NCI-H1105 (cell line): Measurements from ENCODE around the gene CNTN4.

Experiments
- DNase-seq: peaks from one replicate; lab custom pipeline; 2025; lab: John Stamatoyannopoulos, UW

The CNTN4 gene

DNA sequence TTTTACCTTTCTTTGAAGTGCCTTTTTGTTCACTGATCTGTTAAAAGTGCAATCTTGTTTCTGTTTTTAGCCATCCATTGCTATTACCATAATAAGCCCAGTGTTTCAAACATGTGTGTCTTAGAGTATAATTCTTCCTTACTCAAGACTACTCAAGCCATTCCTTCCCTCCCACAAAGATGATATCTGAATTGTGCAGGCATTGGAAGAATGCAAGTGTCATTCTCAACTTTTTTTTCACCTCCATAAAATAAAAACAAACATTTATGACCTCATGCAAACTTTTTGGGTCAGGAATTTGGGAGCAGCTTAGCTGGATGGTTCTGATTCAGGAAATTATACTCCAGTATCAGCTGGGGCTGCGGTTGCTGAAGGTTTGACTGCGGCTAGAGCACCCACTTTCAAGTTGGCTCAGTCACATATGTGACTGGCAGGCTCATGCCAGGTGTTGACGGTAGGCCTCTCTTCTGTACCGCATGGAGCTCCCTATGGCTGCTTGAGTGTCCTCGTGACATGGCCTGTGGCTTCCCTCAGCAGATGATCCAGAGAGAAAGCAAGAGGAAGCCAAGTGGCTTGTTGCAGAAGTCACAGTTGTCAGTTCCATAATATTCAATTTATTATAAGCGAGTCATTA is 490.8 kb downstream of the CNTN4 start:
- DNase-seq: no peak

DNA sequence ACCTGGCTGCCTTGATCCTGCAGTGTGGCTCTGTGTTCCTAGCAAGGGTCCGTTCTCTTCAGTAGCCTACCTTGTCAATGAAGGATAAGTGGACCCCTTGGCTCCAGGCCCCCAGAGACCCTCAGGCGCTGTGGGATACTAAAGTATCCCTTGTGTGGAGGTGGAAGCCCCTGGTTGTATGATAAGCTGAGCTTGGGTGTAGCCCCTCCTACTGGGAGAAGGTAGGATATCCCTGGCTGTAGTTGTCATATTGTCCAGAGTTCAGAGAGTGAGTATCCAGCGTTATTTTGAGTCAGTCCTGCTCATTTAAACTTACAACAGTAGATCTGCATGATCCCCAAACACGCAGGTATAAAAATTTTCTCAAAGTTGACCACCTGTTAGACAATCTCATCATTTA is 496.8 kb downstream of the CNTN4 start:
- DNase-seq: no peak

DNA sequence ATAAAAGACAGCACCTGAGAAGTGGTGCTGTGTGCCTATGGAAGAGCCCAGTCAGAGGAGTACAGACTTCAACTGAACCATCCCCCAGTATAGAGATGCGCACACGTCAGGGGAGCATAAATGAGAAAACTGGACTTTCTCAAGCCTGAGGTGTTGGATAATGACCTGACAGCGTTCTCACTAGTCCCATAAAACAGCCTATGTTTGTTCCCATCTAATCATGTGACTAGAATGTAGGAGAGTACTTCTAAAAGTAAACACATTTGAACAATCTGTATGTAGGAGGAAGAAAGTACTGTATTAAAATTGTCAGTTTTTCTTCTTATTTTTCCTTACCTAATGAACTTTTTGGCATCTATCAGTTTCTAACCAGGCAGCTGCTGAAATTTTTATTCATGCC is 498.9 kb downstream of the CNTN4 start:
- no peak for DNase-seq

DNA sequence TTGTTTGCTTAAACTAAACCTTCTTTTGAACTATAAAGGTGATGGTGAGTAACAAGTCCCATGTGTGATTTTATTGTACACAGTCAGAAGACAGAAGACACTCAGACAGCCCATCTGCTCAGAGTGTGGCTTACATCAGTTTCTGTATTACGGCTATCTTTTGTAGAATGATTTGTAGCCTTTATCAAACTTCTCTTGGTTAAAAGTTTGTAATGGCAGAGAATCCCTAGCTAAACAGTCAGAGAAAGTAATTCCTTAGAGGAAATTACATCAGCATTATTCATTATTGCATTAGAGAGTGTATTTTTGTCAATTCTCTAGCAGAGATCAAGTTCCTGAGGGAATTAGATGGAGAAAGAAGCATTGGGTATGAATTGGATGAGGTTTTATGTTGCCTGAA is 500.8 kb downstream of the CNTN4 start:
- no peak for DNase-seq

DNA sequence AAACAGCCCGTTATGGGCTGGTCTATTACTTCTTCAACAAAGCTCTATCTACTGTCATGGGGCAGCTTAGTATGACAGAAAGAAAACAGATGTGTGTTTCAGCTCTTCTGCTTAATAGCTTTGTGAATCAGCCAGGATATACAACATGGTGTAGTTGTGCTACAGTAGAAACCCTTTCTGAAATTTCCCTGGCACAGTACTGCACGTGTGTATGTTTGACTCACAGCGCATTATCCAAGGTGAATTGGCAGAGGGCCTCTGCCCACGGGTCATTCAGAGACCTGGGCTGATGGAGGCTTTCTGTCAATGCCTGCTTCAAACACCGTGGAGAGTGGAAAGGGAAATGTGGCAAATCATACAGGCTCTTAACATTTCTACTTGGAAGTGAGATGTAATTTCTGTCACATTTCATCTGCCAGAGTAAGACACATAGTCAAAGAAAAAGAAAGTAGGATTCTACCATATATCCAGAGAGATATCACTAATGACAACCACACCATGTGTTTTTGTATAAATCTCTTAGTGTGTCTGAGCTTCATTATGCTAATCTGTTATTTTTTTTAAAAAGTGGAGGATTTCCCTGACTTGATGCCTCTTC is 505.1 kb downstream of the CNTN4 start:
- DNase-seq: no peak

DNA sequence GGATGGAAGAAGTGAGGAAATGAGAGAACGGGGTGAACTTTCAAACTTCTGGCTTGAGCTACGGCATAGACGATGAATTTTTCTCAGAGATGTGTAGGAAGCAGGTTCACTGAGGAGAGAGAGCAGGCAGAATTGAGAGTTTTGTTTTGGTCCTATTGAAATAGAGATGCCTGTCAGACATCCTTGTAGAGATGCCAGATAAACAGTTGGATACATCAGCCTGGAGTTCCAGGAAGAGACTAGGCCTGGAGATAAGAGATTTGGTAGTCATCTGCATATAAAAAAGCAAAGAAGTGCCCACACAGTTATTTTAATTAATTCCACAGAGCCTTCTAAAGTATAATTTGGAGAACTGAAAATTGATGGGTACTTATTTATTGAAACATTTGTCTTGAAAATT is 515.9 kb downstream of the CNTN4 start:
- no peak for DNase-seq

DNA sequence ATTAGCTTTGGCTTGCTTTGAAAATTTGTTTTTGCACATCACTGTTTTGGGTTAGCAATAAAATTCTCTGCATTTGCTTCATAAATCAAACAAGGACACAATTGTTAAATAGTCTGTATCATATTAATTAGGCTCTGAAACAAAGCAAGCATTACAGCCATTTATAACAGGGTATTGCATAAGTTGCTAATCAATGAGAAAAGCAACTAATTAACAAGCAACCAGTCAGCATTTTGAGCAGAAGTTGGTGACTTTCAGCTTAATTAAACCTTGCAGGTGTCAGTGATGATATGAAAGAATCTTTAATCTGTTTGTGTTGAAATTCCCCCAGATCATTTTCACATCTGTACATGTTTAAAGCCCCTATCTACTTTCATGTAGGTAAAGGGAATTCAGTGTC is 516.4 kb downstream of the CNTN4 start:
- no peak for DNase-seq

DNA sequence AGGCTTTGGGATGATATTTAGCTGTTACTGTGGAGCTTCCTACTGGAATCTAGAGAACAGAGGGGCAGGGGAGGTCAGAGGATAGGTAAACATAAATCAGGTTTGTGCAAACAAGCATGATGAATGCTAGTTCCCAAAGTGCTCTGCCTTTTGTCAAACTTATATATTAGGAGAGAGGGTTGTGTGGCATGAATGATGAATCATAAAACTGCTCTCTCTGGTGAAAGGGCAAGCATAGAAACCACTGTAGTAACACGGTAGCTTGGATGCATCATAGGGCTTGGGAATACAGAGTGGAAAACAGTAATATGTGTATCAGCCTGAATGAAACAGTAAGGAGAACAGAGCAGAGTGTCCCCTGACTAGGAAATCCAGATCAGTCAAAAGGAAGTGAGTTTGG is 524.8 kb downstream of the CNTN4 start:
- no peak for DNase-seq

DNA sequence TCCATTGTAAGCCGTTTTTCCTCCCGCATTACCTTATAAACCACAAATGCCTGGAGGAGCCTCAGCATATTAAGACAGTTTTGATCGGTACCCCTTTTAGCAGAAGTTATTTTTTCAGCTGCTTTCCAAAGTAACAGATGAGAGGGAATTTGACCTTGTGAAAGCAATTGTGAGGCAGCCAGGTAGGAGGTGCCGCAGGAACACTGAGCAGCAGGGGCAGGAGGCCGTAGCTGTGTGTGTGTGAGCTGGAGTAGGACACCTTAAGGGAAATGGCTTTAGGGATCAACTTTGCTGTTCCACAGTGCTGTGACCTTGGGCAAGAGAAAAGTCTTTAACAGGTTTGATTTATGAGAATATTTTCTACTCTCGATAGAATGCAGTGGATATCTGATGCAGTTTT is 529.5 kb downstream of the CNTN4 start:
- no peak for DNase-seq

DNA sequence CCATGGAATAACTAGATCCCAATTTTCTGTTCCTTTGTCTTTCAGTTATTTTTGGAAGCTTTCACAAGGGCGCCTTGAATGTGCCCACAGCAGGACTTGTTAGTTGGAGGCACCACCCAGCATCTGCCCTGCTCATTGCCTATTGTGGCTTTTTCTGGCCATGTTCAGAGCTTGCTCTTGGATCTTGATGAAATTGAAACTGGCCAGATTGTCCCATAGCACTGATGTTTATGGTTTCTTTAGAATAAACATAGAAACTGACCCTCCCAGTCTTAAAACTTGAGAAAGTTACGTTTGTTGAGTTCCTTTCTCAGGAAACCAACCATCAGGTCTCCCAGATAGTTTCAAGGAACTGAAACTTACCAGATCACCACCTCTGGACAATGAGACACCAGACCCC is 536.8 kb downstream of the CNTN4 start:
- no peak for DNase-seq

DNA sequence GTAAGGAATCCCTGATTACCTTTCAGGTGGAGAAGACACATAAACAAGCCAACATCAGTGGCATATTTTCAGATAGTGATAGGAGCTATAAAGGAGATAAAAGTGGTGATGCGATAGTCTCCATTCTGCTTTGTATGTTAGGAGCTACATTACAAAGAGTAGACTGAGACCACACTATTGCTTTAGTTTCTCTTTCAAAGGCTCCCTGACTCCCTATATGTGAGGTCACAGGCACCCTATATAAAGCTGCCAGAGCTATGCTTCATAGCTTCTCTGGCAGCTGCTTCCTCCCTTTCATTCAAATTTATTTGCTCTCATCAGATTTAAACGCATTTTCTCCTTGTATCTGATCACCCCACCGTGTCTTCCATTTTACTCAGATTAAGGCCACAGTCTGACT is 544.9 kb downstream of the CNTN4 start:
- DNase-seq: no peak

DNA sequence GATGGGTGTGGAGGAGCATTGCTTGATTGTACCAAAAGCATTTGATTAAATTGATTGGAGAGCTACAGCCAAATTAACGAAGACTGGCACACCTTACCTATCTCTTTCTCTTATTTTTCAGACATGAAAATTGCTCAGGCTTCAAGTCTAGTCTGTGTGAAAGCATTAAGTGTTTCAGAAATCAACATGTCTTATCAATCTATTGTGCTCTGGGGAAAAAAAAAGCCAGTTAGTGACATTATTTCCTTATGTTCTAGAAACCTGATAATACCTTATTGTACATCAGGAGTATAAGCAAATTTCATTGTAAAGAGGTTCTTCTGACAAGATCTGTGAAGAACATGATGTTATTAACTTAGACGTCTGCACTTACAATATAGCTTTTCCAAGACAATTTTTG is 546.3 kb downstream of the CNTN4 start:
- no peak for DNase-seq

DNA sequence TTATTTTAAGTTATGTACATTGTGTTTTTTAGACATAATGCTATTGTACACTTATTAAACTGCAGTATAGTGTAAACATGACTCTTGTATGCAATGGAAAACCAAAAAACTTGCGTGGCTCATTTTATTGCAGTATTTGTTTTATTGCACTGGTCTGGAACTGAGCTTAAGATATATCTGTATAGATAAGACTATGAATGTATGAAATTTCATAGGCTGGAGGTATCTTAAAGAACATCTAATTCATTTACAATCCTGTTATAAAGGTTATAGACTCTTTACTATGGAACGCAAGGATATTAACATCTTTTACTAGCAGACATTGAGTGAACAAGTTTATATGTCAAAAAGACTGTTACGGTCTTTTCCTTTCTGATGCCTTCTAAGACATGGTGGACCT is 552.1 kb downstream of the CNTN4 start:
- DNase-seq: no peak

DNA sequence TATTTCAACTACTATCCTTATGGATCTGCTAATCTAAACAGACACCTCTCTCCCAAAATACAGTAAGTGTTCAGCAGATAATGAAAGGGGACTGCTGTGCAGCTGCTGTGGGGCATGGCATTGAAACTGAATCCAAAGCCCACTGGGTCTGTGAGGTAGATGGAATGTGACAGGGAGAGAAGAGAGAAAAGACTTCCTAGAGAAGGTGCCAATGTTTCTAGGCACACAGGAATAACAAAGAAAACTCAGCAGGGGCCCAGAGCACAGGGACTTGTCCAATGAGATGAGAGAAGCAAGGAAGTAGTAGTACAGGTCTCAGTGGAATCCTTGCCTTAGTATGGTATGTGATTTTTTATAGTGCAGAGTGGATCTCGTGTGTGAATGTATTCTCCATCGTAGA is 553.7 kb downstream of the CNTN4 start:
- no peak for DNase-seq

DNA sequence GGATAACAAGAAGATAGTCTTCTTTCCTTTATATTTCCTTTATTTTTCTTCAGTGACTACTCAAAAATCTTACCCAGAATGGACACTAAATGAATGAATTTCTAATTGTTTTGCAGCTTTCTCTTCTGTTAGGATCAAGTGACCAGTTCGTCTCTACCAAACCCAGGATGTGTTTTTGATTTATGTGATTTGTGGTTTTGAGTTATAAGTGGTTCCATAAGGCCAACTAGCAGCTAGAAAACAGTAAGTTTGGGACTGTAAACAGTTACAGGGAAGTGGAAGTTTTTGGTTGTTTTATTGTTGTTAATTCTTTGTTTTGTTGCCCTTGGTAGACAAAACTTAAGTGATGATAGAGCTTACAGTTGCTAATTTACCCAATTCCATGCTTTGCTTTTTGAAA is 555.0 kb downstream of the CNTN4 start:
- DNase-seq: no peak

DNA sequence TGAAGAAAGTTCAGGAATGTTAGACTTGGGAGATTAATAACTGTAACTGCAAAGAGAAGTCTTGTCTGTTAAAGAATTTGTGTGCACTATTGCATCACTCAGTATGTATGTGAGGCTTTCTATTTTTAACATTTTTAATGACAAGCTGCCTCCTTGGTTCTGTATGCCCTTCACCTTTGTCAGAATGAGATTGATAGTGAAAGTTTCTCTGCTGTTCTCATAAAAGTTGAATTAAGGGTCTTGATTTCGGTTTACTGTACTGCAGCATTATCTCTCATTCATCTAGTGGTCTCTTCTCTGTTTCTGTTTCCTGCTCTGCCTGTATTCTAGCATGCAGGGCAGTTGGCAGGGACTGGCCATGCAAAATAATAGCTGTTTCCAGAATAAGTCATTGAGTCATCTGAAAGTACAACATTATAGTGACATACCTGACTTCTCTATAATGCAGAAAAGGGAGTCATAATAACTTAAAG is 556.6 kb downstream of the CNTN4 start:
- DNase-seq: no peak

DNA sequence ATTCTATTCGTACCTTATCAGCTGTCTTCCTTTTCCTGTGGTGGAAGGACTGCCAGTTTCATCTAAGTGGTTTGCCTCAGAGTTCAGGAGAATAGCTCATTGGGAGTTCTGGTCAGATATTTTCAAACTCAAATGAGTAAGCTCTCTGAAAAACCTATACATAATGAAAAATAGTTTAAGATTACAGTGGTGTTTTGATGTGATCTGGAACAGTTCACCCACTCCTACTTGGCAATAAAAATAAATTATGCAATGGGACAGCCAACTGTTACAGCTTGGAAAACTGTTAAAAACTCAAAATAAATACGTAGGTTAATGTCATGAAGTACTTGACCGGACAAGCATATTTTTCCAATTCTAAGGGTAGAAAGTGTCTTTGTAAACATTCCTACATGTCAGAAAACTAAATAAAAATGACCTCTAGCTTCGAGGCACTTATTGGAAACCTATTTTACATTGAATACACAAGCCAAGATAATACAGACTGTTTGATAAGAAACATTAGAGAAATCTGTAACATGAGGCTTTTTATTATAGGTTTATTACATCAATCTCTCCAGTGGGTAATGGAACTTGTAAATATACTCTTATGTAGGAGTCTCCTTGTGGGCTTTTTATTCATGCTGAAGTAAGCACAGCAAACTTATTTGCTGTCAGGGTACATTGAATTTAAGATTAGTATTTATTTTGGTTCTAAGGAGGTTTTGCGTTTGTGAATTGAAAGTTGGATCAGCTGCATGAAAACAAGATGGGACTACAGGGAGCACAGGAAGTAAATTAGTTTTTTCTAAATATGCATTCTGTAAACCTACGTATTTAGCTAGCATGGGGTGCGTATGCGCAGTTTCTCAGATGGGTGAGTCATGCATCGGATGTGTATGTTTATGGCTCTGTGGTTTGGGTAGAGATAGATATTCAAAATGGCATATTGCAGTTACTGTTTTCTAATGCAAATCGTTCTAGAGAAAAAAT is 558.4 kb downstream of the CNTN4 start:
- DNase-seq: no peak

DNA sequence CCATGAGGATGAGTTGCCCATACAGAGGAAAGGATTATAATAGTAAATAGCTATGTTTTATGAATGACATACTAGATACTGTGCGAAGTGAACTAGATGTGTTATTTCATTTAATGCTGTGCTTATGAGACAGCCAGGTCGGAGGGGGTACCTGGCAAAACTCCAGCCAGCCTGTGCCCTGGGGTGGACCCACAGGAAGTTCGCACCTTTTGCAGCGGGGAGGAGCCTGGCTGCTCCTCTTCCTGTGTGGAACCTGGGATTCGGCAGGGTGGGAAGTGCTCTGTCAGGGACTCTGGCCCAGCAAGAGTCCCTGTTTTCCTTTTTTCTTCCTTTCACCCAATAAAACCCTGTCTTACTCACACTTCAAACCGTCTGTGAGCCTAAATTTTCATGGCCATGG is 559.3 kb downstream of the CNTN4 start:
- DNase-seq: no peak

DNA sequence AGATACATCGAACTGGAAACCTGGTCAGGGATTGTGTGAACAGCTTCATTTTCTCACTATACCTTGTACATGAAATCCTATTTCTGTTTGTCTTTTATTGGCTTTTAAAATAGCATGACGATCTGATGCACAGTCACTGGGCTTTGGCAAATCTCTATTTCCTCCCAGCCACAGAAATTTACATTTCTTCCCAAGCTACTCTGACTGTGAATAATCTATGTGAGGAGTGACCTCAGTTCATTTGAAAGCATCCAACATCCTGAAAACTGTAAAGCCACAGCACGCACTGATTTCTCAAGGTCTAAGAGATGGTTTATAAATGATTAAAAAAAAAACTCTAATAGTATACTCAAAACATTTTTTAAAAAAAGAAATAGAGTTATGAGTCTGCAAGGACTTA is 561.2 kb downstream of the CNTN4 start:
- no peak for DNase-seq

DNA sequence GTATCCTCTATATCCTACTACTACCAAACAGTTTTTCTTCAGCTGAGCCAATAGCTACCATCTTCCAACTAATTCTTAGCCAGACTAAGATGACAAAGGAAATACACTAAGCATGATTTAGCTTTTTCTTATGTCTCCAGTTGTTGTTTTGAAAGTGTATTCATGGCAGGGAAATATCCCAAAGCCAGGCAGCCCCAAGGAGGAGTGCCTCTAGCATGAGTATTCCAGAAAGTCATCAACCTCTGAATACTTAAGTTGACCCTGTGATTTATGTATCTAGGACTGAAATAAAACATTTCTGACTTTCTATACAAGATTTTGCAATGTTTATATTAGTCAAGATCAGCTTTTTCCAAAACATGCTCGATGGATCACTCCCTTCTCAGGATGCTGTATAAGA is 562.4 kb downstream of the CNTN4 start:
- no peak for DNase-seq

DNA sequence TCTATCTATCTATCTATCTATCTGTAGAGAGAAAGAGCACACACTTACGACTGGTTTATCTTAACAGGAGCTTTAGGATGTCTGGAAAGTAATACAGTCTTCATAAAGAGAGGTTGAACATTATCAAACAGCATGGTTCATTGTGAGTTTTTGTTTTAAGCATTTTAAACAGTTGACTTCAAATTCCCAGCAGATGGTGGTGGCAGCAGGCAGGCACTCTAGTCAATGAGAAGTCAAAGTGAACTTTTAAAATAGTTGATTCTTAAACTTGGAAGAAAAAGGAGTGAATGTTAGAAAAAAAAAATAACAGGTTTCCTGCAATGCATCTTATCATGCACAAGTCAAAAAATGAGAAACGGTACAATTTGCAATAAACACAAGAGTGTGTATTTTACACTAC is 578.8 kb downstream of the CNTN4 start:
- DNase-seq: no peak

DNA sequence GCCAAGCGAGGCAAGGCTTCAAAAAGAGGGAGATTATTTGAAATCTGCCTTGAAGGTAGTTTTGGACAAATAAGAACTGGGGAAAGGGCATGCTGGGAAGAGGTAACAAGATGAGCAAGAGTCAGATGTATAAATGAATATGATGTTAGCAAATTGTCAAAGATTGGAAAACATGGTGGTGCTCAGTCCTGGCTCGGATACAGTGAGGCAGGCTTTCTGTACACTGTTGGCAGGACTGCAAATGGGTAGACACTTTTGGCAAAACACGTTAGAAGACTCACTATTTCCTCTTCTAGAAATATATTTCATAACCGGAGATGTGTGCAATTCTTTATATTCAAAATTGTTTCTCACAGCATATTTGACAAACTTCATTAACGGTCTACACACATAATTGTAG is 581.6 kb downstream of the CNTN4 start:
- DNase-seq: no peak

DNA sequence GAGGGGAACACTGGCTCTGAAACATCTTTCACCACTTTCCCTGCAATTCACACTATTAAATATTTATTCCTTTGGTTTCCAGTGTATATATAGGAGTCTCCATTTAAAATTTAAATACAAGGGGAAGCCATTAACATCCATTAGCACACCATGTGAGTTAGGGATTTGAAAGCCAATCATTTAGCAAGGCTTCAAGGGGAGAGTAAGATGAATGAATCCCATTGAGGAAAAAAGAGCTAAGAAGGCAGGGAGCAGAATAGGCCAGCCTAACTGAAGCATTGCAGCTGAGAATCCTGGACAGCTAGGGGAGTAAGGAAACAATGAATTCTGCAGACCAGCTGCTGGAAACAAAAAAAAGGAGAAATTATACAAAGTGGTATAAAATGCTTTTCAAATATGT is 585.4 kb downstream of the CNTN4 start:
- no peak for DNase-seq
